Breast epithelium (tissue), 4 donors: Measurements from ENCODE around the gene CHD3. TPM values are rescaled to one million over a fixed set of nuclear protein-coding genes. Genes with fewer than 3 reads are reported as not detected.

Experiments
- DNase-seq, 2 donors: peaks; one replicate each; pipeline ENCODE4 v3.0.0-alpha.2; 2019; ENCODE audit warnings: low spot score in 2 of 2
- H3K27ac ChIP-seq, 2 donors: fragments of 200-600 bp; sonication (generic) in 1 of 2; one replicate each; pipeline ENCODE4 v1.5.1; 2016 to 2019; ENCODE audit warnings: mild to moderate bottlenecking in 1 of 2
- H3K27me3 ChIP-seq, 2 donors: fragments of 200-600 bp; sonication (generic) in 1 of 2; one replicate each; pipeline versions ENCODE4 v1.5.1 to v1.6.0; 2017 to 2019; ENCODE audit warnings: control low read depth in 1 of 2, mild to moderate bottlenecking in 1 of 2
- H3K36me3 ChIP-seq: fragments of 200-600 bp; one replicate; pipeline ENCODE4 v1.5.1; 2019
- H3K4me1 ChIP-seq, 2 donors: fragments of 200-600 bp; sonication (generic); one replicate each; pipeline ENCODE4 v1.5.1; 2016 to 2019; ENCODE audit warnings: control low read depth in 1 of 2
- H3K4me3 ChIP-seq, 3 donors: fragments of 200-600 bp; sonication (generic); 1 replicate in 2 of 3; 2 replicates in 1 of 3; pipeline ENCODE4 v1.5.1; 2016 to 2019; ENCODE audit warnings: mild to moderate bottlenecking in 3 of 3, moderate library complexity in 2 of 3
- H3K9me3 ChIP-seq, 2 donors: fragments of 200-600 bp; sonication (generic) in 1 of 2; one replicate each; pipeline ENCODE4 v1.5.1; 2016 to 2019; ENCODE audit warnings: control low read depth in 1 of 2
- CTCF ChIP-seq, 3 donors: fragments of 450-650 bp; IDR thresholded peaks; one replicate each; pipeline ENCODE4 v1.5.1; 2016 to 2017; ENCODE audit warnings: antibody characterized with exemption in 3 of 3, mild to moderate bottlenecking in 3 of 3, moderate library complexity in 3 of 3
- POLR2A ChIP-seq: fragments of 450-650 bp; IDR thresholded peaks from one replicate; pipeline ENCODE4 v1.6.1; 2016; ENCODE audit warnings: antibody characterized with exemption, mild to moderate bottlenecking, moderate library complexity
- POLR2AphosphoS5 ChIP-seq, 3 donors: sonication (generic); formaldehyde crosslinking; IDR thresholded peaks; one replicate each; pipeline ENCODE4 v1.6.1; 2017; ENCODE audit warnings: antibody characterized with exemption in 3 of 3
- intact Hi-C: fragments of 100-400 bp; cut with DNase I; formaldehyde crosslinking; loops from one replicate; pipeline ENCODE4 v1.15.1; 2023; ENCODE audit warnings: low total_unique reads
- total RNA-seq, 3 donors: library from RNA; depleted of rRNA; stranded (reverse); fragments of >200 nt; gene quantifications; one replicate each; pipeline ENCODE4 v1.1.0, GENCODE V29; 2016

Gene CHD3
- total RNA-seq, 3 donors from 2014 or later, result 47.5 to 99.0 (median 90.0) TPM

GRCh38 chr17:7894226-7894625 lies 5.6 kb downstream of the CHD3 start:
- Histone ChIP-seq H3K27me3 (no peaks in the 10 kb centered on the region), H3K4me1 (peaks cover 0 to 4% of the 10 kb centered on the region in 2 donors), H3K4me3 (no peak overlapping the region), H3K9me3 (no peaks in the 10 kb centered on the region), H3K27ac (no peak overlapping the region), H3K36me3 (no peaks in the 10 kb centered on the region)
- DNase-seq, result no peak
- TF ChIP-seq POLR2AphosphoS5 (IDR thresholded peaks at IDR 0.05), result no peak
- TF ChIP-seq CTCF (IDR thresholded peaks at IDR 0.05), result no peak
- TF ChIP-seq POLR2A, result no peak
- intact Hi-C loops, result no loop called here

GRCh38 chr17:7894866-7895265 lies 6.3 kb downstream of the CHD3 start:
- intact Hi-C loops, result no loop called here
- H3K27ac ChIP-seq, result no peak overlapping the region
- no peak for DNase-seq
- H3K4me1 ChIP-seq, result peaks cover 0 to 2% of the 10 kb centered on the region in 2 donors
- H3K4me3 ChIP-seq, result no peak overlapping the region
- no peak for TF ChIP-seq POLR2A
- H3K9me3 ChIP-seq, result no peaks in the 10 kb centered on the region
- no peaks in the 10 kb centered on the region for H3K27me3 ChIP-seq
- H3K36me3 ChIP-seq, result no peaks in the 10 kb centered on the region

GRCh38 chr17:7897090-7897489 lies 8.5 kb downstream of the CHD3 start:
- TF ChIP-seq POLR2AphosphoS5 (IDR thresholded peaks at IDR 0.05) (no peak), CTCF (IDR thresholded peaks at IDR 0.05) (no peak), POLR2A (no peak)
- no peak for DNase-seq
- H3K4me3 ChIP-seq, result no peak overlapping the region
- intact Hi-C loops, result no loop called here
- H3K27me3 ChIP-seq, result no peaks in the 10 kb centered on the region
- H3K9me3 ChIP-seq, result no peaks in the 10 kb centered on the region
- peaks cover 7% of the 10 kb centered on the region for H3K36me3 ChIP-seq
- H3K27ac ChIP-seq, result no peak overlapping the region
- H3K4me1 ChIP-seq, result no peaks in the 10 kb centered on the region

- DNase-seq, result no peak
- H3K9me3 ChIP-seq, result no peaks in the 10 kb centered on the region
- intact Hi-C loops, result loop anchor here (1.0 kb wide), 1 partner anchor 49 kb away; no protein-coding TSS in a partner anchor
- TF ChIP-seq POLR2AphosphoS5 (IDR thresholded peaks at IDR 0.05) (no peak), POLR2A (no peak), CTCF (IDR thresholded peaks at IDR 0.05) (peak in 2 of 3 donors; percentile 44 to 67)
- peaks cover 7% of the 10 kb centered on the region for H3K36me3 ChIP-seq
- H3K4me3 ChIP-seq, result no peak overlapping the region
- H3K27me3 ChIP-seq, result no peaks in the 10 kb centered on the region
- H3K27ac ChIP-seq, result no peak overlapping the region
- no peaks in the 10 kb centered on the region for H3K4me1 ChIP-seq
Measured at GRCh38 chr17:7897773-7898172, 9.2 kb downstream of the CHD3 start.

GRCh38 chr17:7903154-7904103 lies 14.8 kb downstream of the CHD3 start:
- DNase-seq, result no peak
- no peak for TF ChIP-seq CTCF (IDR thresholded peaks at IDR 0.05)
- TF ChIP-seq POLR2A, result no peak
- no peak for TF ChIP-seq POLR2AphosphoS5 (IDR thresholded peaks at IDR 0.05)
- H3K27ac ChIP-seq, result no peak overlapping the region
- H3K36me3 ChIP-seq, result peaks cover 7% of the 10 kb centered on the region
- H3K27me3 ChIP-seq, result no peaks in the 10 kb centered on the region
- no peaks in the 10 kb centered on the region for H3K9me3 ChIP-seq
- no peak overlapping the region for H3K4me3 ChIP-seq
- intact Hi-C loops, result no loop called here
- no peaks in the 10 kb centered on the region for H3K4me1 ChIP-seq
